Mesendoderm (in vitro differentiated cells): ENCODE results near the gene FAM114A2.
"Not testable (repeated sequence)": the region's sequence is repeated elsewhere in the genome, so short reads cannot be mapped to it uniquely, and the experiment has no call there.

Experiments
- DNase-seq: peaks from one replicate; pipeline ENCODE4 v3.0.0; 2013
- H2AK5ac ChIP-seq: 2 replicates; pipeline ENCODE4 v1.6.1; 2013; ENCODE audit warnings: low read length, inconsistent platforms
- H2BK120ac ChIP-seq: 2 replicates; pipeline ENCODE4 v1.6.1; 2013; ENCODE audit warnings: low read depth, mild to moderate bottlenecking, low read length, moderate library complexity, mixed read lengths
- H2BK15ac ChIP-seq: replicated peaks from 2 replicates; pipeline ENCODE4 v1.6.1; 2013; ENCODE audit warnings: low read depth, mild to moderate bottlenecking, moderate library complexity
- H2BK5ac ChIP-seq: 2 replicates; pipeline ENCODE4 v1.6.1; 2013; ENCODE audit warnings: low read length, inconsistent platforms
- H3K18ac ChIP-seq: 2 replicates; pipeline ENCODE4 v1.6.1; 2013; ENCODE audit warnings: mild to moderate bottlenecking, low read length, mixed read lengths
- H3K23ac ChIP-seq: one replicate; pipeline ENCODE4 v1.6.1; 2013; ENCODE audit warnings: low read length
- H3K27ac ChIP-seq: 2 replicates; pipeline ENCODE4 v1.5.1; 2013; ENCODE audit warnings: low read depth, mild to moderate bottlenecking, inconsistent platforms, low read length, moderate library complexity
- H3K27me3 ChIP-seq: 2 replicates; pipeline ENCODE4 v1.6.1; 2013; ENCODE audit warnings: low read length, control low read depth, mild to moderate bottlenecking, inconsistent platforms; ENCODE audit not compliant: insufficient read depth, poor library complexity
- H3K36me3 ChIP-seq: 2 replicates; pipeline ENCODE4 v1.6.1; 2013; ENCODE audit warnings: low read length, inconsistent platforms; ENCODE audit not compliant: control insufficient read depth, insufficient read depth
- H3K4ac ChIP-seq: one replicate; pipeline ENCODE4 v1.6.1; 2013; ENCODE audit warnings: low read depth, mild to moderate bottlenecking, low read length, moderate library complexity
- H3K4me1 ChIP-seq: 2 replicates; pipeline ENCODE4 v1.6.1; 2013; ENCODE audit warnings: low read depth, low read length, inconsistent platforms; ENCODE audit not compliant: control insufficient read depth
- H3K4me2 ChIP-seq: 2 replicates; pipeline ENCODE4 v1.6.1; 2013; ENCODE audit warnings: low read length
- H3K4me3 ChIP-seq: 2 replicates; pipeline ENCODE4 v1.5.1; 2013; ENCODE audit warnings: mild to moderate bottlenecking, low read length
- H3K56ac ChIP-seq: one replicate; pipeline ENCODE4 v1.6.1; 2013; ENCODE audit warnings: low read length
- H3K79me1 ChIP-seq: 2 replicates; pipeline ENCODE4 v1.6.1; 2013; ENCODE audit warnings: low read length, inconsistent platforms
- H3K79me2 ChIP-seq: 2 replicates; pipeline ENCODE4 v1.6.1; 2013; ENCODE audit warnings: mild to moderate bottlenecking, low read length; ENCODE audit not compliant: control insufficient read depth, insufficient read depth
- H3K9ac ChIP-seq: 2 replicates; pipeline ENCODE4 v1.6.1; 2013; ENCODE audit warnings: low read length, inconsistent platforms
- H4K5ac ChIP-seq: one replicate; pipeline ENCODE4 v1.6.1; 2013; ENCODE audit warnings: low read length
- H4K8ac ChIP-seq: one replicate; pipeline ENCODE4 v1.6.1; 2013; ENCODE audit warnings: low read depth, mild to moderate bottlenecking, control low read depth, low read length, moderate library complexity
- WGBS: extraction: QIAGEN DNeasy Blood & Tissue Kit; methylation state at CpG from one replicate; pipeline ENCODE4 v1.1.7; 2013; ENCODE audit warnings: low lambda C conversion rate, missing lambda C conversion rate; ENCODE audit not compliant: insufficient coverage; ENCODE audit errors: extremely low coverage; 5-methylcytosine and 5-hydroxymethylcytosine counted together

The FAM114A2 gene

DNA sequence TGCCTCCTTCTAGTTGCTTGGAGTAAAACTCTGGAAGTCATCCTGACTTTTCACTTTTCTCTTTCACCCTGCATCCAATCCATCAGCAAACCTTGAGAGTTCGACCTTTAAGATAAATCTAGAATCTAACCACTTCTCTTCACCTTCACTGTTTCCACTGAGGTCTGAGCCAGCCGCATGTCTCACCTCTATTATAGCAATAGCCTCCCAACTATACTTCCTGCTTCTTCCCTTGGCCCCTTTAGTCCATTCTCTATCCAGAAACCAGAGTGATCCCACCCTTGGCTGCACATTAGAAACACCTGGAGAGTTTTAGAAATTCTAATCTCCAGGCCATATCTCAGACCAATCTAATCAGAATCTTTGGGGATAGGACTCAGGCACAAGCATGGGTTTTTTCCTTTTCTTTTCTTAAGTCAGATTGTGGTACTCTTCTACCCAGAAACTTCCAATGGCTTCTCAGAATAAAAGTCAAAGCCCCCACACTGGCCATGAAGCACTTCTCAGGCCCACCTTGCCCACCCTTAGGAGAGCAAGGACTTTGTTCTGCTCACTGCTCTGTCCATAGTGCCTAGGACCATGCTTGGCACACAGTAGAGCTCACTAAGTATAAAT lies 33.2 kb upstream of the FAM114A2 start:
- H2AK5ac ChIP-seq, result no peak overlapping the region
- no peak overlapping the region for H2BK120ac ChIP-seq
- no peaks in the 10 kb centered on the region for H3K79me1 ChIP-seq
- no peak overlapping the region for H3K23ac ChIP-seq
- no peak overlapping the region for H2BK5ac ChIP-seq
- H3K18ac ChIP-seq, result no peak overlapping the region
- no peak overlapping the region for H4K8ac ChIP-seq
- DNase-seq, result no peak
- H3K4ac ChIP-seq, result no peak overlapping the region
- H4K5ac ChIP-seq, result no peak overlapping the region
- no peak overlapping the region for H3K4me3 ChIP-seq
- H3K79me2 ChIP-seq, result no peaks in the 10 kb centered on the region
- no peaks in the 10 kb centered on the region for H3K4me1 ChIP-seq
- H3K27me3 ChIP-seq, result no peaks in the 10 kb centered on the region
- WGBS, result no CpG with 5 or more reads among the region's 2 CpGs
- no peak overlapping the region for H3K4me2 ChIP-seq
- H2BK15ac ChIP-seq, result no peak overlapping the region
- H3K9ac ChIP-seq, result no peak overlapping the region
- no peak overlapping the region for H3K56ac ChIP-seq
- no peaks in the 10 kb centered on the region for H3K36me3 ChIP-seq
- no peak overlapping the region for H3K27ac ChIP-seq

DNA sequence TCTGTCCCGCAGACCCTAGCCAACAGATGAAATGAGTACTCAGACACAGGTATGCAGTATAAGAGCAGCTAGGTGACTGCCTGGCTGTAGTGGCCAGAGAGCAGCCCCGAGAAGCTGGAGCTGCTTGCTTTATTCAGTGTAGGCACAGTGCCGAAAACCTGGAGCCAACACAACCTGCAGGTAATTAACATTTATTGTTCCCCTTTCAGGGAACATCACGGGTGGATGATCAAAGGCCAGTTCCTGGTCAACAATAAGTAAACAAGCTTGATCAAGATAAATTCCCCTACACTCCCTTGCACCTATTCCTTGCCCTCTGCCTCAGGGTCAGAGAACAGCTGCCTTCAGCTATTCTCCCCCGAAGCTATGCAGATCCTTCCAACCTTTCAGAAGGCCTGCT lies 31.1 kb upstream of the FAM114A2 start:
- not testable (repeated sequence) for H3K36me3 ChIP-seq, H4K5ac ChIP-seq, H3K18ac ChIP-seq, H3K56ac ChIP-seq, H3K79me2 ChIP-seq, H3K4me2 ChIP-seq, H2BK15ac ChIP-seq, H3K4me3 ChIP-seq, H2AK5ac ChIP-seq, H4K8ac ChIP-seq, H2BK120ac ChIP-seq, H3K23ac ChIP-seq, H2BK5ac ChIP-seq, H3K9ac ChIP-seq, DNase-seq, H3K79me1 ChIP-seq, H3K27ac ChIP-seq, H3K27me3 ChIP-seq, H3K4me1 ChIP-seq, H3K4ac ChIP-seq
- no CpG with 5 or more reads among the region's 5 CpGs for WGBS

DNA sequence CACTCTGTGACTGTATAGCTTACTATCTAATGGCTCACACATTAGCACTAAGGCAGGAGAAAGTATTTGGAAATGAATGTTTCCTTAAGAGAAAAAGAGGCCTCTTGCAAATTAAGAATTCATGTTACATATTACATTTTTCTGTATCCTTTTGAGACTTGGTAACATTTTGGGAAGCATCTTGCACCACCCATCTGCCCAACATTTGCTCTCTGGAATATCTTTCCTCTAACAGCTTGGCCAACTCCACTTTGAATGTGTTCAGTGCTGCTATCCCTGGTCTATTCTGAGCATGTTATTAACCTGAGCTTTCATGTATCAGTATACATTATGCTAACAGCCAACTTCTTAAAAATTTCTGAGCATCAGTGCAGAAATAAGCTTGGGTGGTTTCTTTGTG lies 27.3 kb upstream of the FAM114A2 start:
- H3K56ac ChIP-seq, result no peak overlapping the region
- no peak overlapping the region for H4K5ac ChIP-seq
- H2AK5ac ChIP-seq, result no peak overlapping the region
- no peak overlapping the region for H3K4me3 ChIP-seq
- H3K27ac ChIP-seq, result no peak overlapping the region
- no peak for DNase-seq
- no peaks in the 10 kb centered on the region for H3K4me1 ChIP-seq
- no peaks in the 10 kb centered on the region for H3K27me3 ChIP-seq
- no peak overlapping the region for H3K9ac ChIP-seq
- H3K23ac ChIP-seq, result no peak overlapping the region
- no peak overlapping the region for H4K8ac ChIP-seq
- H3K79me2 ChIP-seq, result no peaks in the 10 kb centered on the region
- H3K18ac ChIP-seq, result no peak overlapping the region
- H3K79me1 ChIP-seq, result no peaks in the 10 kb centered on the region
- H3K4me2 ChIP-seq, result no peak overlapping the region
- no peak overlapping the region for H2BK5ac ChIP-seq
- H2BK120ac ChIP-seq, result no peak overlapping the region
- H3K36me3 ChIP-seq, result no peaks in the 10 kb centered on the region
- no peak overlapping the region for H3K4ac ChIP-seq
- no peak overlapping the region for H2BK15ac ChIP-seq

DNA sequence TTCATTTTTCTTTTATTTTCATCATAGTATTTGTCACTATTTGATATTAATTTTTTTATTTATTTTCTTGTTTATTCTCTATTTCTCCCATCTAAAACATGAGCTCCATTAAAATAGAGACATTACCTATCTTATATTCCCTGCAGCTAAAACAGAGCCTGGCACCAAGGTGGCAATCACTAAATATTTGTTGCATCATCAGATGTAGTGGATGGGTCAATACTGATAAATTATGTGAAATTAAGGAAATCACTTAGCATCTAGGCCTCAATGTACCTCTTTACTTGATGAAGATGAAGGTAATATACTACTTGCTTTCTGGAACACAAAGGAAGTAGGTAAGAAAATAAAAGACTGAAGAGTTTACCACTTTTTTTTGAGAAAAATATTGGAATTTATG lies 24.7 kb upstream of the FAM114A2 start:
- Histone ChIP-seq H3K4me1 (no peaks in the 10 kb centered on the region), H3K23ac (no peak overlapping the region), H3K4me3 (no peak overlapping the region), H3K56ac (no peak overlapping the region), H3K79me2 (no peaks in the 10 kb centered on the region), H4K5ac (no peak overlapping the region), H2BK15ac (no peak overlapping the region), H3K36me3 (no peaks in the 10 kb centered on the region), H3K18ac (no peak overlapping the region), H3K9ac (no peak overlapping the region), H3K4me2 (no peak overlapping the region), H3K79me1 (no peaks in the 10 kb centered on the region), H3K4ac (no peak overlapping the region), H2BK5ac (no peak overlapping the region), H4K8ac (no peak overlapping the region), H3K27ac (no peak overlapping the region), H2BK120ac (no peak overlapping the region), H3K27me3 (no peaks in the 10 kb centered on the region), H2AK5ac (no peak overlapping the region)
- DNase-seq, result no peak

DNA sequence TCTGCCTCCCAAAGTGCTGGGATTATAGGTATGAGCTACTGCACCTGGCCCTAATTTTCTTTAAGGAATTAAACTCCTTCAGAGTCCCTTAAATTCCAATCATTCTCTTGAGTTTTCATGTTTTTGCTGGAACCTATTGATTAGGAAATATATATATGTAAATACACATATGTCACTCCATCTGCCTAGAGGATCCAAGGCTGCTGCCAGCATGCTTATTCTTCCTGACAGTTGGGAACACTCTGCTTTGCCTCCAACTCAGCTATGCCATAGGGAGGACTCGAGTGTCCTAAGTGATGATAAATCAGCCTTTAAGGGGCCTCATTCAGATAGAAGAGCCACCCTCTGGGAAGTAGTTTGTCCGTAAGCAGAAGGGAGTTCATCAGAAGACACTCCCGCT lies 21.9 kb upstream of the FAM114A2 start:
- no peak overlapping the region for H3K56ac ChIP-seq
- no peak overlapping the region for H2BK15ac ChIP-seq
- H3K36me3 ChIP-seq, result no peaks in the 10 kb centered on the region
- H3K27me3 ChIP-seq, result no peaks in the 10 kb centered on the region
- no peaks in the 10 kb centered on the region for H3K79me1 ChIP-seq
- H4K5ac ChIP-seq, result no peak overlapping the region
- no peak overlapping the region for H3K4ac ChIP-seq
- H3K9ac ChIP-seq, result no peak overlapping the region
- H2BK120ac ChIP-seq, result no peak overlapping the region
- no peak overlapping the region for H3K4me2 ChIP-seq
- no peak overlapping the region for H3K23ac ChIP-seq
- H3K27ac ChIP-seq, result no peak overlapping the region
- H3K4me1 ChIP-seq, result no peaks in the 10 kb centered on the region
- DNase-seq, result no peak
- H2AK5ac ChIP-seq, result no peak overlapping the region
- H3K4me3 ChIP-seq, result no peak overlapping the region
- no peak overlapping the region for H3K18ac ChIP-seq
- WGBS, result no CpG with 5 or more reads among the region's 3 CpGs
- H2BK5ac ChIP-seq, result no peak overlapping the region
- no peak overlapping the region for H4K8ac ChIP-seq
- no peaks in the 10 kb centered on the region for H3K79me2 ChIP-seq

DNA sequence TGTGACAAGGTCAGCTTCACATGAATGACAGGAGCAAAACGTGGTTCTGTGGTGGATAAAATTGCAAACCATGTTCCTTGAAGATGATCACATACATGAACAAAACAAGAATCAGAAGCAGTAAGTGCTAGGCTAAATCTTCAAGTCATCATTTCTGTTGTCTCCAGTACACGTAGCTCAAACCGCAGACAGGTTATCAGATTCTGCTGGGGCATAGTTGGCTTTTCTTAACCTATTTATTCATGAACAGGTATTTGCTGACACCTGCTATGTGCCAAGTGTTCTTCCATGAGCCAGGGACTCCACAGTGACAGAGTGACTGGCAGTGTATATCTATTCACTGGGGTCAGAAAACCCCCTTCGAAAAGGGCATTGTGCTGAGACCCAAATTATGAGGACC lies 20.9 kb upstream of the FAM114A2 start:
- no peak overlapping the region for H3K18ac ChIP-seq
- H3K4me2 ChIP-seq, result no peak overlapping the region
- no peak for DNase-seq
- H2BK15ac ChIP-seq, result no peak overlapping the region
- no peaks in the 10 kb centered on the region for H3K79me1 ChIP-seq
- H2BK120ac ChIP-seq, result no peak overlapping the region
- no peak overlapping the region for H2AK5ac ChIP-seq
- H3K23ac ChIP-seq, result no peak overlapping the region
- no CpG with 5 or more reads among the region's 4 CpGs for WGBS
- H3K4me3 ChIP-seq, result no peak overlapping the region
- H3K56ac ChIP-seq, result no peak overlapping the region
- no peak overlapping the region for H3K27ac ChIP-seq
- no peak overlapping the region for H3K9ac ChIP-seq
- no peak overlapping the region for H2BK5ac ChIP-seq
- H4K5ac ChIP-seq, result no peak overlapping the region
- no peaks in the 10 kb centered on the region for H3K79me2 ChIP-seq
- H3K4ac ChIP-seq, result no peak overlapping the region
- H3K27me3 ChIP-seq, result no peaks in the 10 kb centered on the region
- no peak overlapping the region for H4K8ac ChIP-seq
- no peaks in the 10 kb centered on the region for H3K36me3 ChIP-seq
- H3K4me1 ChIP-seq, result no peaks in the 10 kb centered on the region
